Inferior parietal cortex (tissue), 1 donor: ENCODE measurements around the gene TEX30.
A peak's percentile ranks its signal among the peaks of the same experiment; 100 is the strongest.
"Not testable (repeated sequence)": the region's sequence is repeated elsewhere in the genome, so short reads cannot be mapped to it uniquely, and the experiment has no call there.

Source experiments
- DNase-seq: peaks from one replicate; pipeline ENCODE4 v3.0.0-alpha.2; 2016; ENCODE audit errors: extremely low spot score

TEX30 gene

DNA sequence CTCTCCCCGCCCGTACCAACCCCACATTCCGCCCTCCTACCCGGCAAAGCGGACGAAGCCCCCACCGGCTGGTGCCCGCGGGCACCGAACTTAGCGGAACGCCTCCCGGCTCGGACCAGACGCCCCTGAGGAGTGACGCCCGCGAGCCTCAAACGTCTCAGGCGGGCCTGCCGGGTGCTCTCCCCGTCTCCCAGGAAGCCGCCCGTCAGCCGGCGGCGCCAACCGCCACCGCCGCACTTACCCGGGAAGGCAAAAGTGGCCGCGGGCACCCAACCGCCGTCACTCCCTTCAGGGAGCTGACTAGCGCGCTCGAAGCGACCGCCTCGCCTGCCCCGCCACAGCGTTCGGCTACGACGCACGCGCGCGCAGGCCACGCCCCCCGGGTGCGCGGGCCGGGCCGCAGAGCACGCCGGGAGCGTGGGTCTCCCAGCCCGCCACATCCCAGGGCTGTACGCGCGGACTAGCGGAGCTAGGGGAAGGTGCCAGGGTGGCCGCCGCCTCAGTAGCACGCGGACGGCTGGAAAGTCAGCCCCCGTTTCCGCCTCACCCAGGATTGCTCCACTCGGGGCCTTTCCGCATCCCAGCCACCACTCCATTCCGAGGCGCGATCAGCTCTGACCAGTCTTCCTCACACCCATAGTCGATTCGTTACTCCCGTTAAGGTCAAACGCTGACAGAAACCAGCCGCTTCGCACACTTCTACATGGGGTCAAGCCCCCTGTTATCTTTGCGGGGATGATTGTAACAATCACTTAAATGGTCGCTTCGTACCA lies at the start of gene TEX30:
Gene TEX30, minus strand, starts transcription at position 346 of the 773 bp plus-strand sequence. CDS start 3,760 bp downstream, outside the sequence.
- peak; percentile 78 for DNase-seq

DNA sequence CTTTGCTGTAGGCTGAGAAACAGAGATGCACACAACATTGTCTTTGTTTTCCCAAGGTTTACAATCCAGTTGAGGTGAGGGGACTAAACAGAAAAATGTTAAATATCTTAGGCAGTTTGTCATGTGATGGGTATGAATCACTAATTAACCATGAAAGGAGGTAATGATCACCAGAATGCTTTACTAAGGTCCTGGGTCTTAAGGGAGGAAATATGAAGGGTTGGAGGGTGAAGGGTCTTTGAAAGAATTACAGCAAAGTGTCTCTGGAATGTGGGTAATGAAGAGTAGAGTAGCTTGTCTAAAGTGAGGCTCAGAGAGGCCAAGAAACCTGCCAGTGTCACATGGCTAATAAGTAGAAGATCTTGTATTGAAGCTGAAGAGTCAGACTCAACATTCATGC lies 44.3 kb upstream of the TEX30 start:
- no peak for DNase-seq

- no peak for DNase-seq
These were observed 43.7 kb upstream of the TEX30 start for GRCh38 chr13:102817241-102817640.

- DNase-seq: no peak
These were observed 43.1 kb upstream of the TEX30 start for GRCh38 chr13:102816708-102817107.

DNA sequence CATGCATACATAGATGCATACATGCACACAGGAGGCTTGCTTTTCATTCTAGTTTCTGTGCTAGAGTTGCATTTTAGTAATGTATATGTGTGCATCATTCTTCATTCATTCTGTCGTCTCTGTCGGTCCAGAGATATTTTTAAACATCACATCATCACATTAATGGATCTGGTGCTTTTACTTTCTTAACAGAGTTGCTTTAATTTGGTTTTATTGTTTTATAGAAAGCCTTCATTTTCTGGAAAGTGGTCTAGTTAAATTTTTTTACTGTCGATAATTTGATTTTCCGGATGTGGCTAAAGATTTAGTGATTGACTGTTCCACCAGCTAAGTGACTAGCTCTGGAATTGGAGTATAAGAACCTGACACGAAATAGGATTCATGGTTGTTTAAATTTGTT lies 42.2 kb upstream of the TEX30 start:
- no peak for DNase-seq

GRCh38 chr13:102814793-102815192 lies 41.2 kb upstream of the TEX30 start:
- no peak for DNase-seq

DNA sequence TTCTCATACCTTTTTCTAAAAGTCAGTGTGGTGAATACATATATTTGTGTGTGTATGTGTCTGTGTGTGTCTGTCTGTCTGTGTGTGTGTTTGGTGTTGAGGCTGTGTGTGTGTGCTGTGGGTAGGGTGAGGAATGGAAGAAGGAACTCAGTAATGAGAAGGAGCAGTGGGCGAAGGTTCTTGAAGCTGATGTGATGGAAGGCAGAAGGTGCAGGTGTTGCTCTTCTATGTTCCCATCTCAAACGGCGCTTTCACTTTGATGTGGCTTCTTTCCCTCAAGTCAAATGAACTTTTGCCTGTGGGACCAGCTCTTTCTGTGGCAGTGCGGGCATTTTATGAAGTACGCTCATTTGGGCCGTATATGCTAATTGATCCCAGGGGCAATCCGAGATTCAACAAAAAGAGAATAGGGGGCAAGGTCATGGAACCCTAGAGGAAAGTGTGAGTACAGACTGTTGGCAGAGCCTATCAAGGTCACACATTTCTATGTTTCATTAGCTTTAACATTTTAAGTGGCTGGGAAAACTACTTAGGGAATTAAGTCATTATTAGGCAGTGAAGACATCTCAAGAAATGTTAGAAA lies 40.5 kb upstream of the TEX30 start:
- no peak for DNase-seq

GRCh38 chr13:102812611-102813287 lies 39.2 kb upstream of the TEX30 start:
- no peak for DNase-seq

DNA sequence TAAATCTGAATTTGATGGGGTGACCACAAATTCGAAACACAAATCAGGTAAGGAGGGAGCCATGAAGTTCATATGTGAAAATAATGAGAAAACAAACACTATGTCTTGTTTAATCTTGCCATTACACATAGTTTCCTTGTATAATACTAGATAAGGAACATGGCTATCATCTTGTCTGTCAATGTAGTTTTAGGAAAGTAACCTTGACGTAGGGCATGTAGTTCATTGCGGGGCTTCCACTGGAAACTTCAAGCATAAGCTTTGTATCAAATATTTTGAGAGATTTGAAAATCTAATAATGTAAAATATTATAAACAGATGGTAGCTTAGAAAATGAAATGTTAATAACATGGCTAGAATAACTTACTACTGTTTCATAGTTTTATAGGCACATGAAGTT lies 34.1 kb upstream of the TEX30 start:
- no peak for DNase-seq

- no peak for DNase-seq
These were observed 32.1 kb upstream of the TEX30 start for GRCh38 chr13:102805680-102806079.

DNA sequence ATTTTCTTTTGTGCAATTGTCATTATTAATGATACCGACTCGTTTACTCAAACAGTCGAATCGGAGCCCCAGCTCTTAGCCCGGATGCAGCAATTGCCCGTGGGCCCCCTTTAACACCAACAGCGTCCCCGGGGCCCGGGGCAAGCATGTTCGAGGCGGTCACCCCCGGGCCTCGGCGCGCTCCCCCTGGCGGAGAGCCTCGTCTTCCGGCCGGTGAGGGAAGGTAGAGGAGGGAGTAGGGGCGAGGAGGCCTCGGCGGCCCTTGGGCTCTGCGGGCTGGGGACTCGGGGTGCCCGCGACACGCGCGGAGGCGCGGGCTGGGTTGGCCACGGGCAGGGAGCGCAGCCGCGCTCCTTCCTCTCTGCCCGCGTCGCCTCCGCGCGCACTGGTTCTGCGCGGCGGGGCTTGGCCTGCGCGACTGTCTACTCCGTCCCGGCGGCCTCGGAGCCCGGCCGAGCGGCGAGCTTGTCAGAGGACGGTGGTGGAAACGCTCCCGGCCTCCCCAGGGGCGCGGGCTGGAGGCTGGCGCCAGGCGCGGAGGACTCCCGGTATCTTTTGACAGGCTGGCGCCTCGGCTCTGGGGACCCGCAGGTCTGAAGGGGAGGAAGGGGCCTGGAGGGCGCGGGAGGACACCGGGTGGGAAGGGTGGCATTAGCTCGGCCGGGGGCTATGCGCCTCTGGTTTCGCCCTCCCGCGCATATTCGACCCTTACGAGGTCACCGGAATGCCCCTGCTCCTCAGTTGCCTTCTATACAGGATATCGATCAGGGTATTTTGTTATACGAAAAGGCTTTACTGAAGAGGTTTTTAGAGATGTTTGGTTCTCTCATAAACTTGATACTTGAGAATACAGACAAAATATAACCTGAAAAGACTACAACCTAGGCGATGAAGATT lies 26.8 kb upstream of the TEX30 start:
- peak; percentile 71 for DNase-seq

- DNase-seq: peak; percentile 17
These were observed 26.0 kb upstream of the TEX30 start for GRCh38 chr13:102799426-102800144.

GRCh38 chr13:102798581-102799425 lies 25.2 kb upstream of the TEX30 start, which contains the start of the genes BIVM and POGLUT2:
Gene BIVM, plus strand, starts transcription at chr13:102799119. Its CDS starts 8,149 bp downstream, at chr13:102807268.
Gene POGLUT2, minus strand, starts transcription at chr13:102798976. Its CDS starts 306 bp downstream, at chr13:102798670.
- peak; percentile 89 for DNase-seq

GRCh38 chr13:102793611-102794355 lies 20.2 kb upstream of the TEX30 start:
- no peak for DNase-seq

- DNase-seq: no peak
These were observed 18.8 kb upstream of the TEX30 start for GRCh38 chr13:102792396-102792795.

DNA sequence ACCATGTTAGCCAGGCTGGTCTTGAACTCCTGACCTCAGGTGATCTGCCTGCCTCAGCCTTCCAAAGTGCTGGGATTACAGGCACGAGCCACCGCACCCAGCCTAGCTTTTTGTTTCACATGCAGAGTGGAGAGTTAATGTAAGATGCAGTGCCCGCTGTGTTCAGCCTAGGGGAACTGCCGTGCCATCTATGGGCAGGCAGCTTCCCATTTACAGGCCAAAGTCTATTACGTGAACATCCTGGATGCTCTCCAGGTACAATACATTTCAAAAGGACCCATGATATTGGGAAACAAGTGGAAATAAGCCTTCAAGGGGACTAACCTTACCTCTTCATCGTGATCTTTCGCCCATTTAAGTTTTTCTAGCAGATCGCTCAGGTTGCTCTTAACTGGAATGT lies 15.1 kb upstream of the TEX30 start:
- DNase-seq: no peak

GRCh38 chr13:102784483-102784882 lies 10.9 kb upstream of the TEX30 start:
- no peak for DNase-seq

- DNase-seq: no peak
These were observed 8.0 kb upstream of the TEX30 start for GRCh38 chr13:102781591-102781990.

- DNase-seq: not testable (repeated sequence)
These were observed 7.1 kb upstream of the TEX30 start for GRCh38 chr13:102780656-102781055.
